GM23248 (cell line): ENCODE results near the gene POLA1.

ENCODE experiments used
- EZH2 ChIP-seq: fragments of 200-600 bp; sonication (generic); IDR thresholded peaks from 2 replicates; pipeline ENCODE4 v1.6.1; 2018; ENCODE audit warnings: antibody characterized with exemption, mild to moderate bottlenecking; ENCODE audit not compliant: insufficient read depth, poor library complexity, severe bottlenecking
- EZH2phosphoT487 ChIP-seq: fragments of 200-600 bp; sonication (generic); IDR thresholded peaks from 2 replicates; pipeline ENCODE4 v1.6.1; 2018; ENCODE audit warnings: antibody characterized with exemption, moderate library complexity, mild to moderate bottlenecking, low read depth; ENCODE audit not compliant: insufficient read depth

DNA sequence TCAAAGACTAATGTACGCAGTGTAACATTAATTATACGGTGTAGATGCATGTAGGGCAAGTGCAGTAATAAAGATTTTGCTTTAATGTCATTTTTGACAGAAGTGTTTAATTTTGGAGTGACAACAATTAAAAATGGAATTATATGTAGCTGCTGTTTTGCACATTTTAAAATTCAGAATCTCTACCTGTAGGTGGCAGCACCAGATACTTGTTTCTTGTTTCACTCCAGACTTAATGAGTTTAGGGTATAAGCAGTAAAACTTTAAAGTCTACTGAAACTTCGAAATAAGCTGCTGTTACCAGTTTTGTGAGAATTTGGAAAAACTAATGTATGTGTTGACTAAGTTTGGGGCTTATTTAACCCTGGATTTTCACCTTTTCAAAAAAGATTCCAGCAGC is 144.9 kb downstream of the POLA1 start:
- TF ChIP-seq EZH2phosphoT487 = no peak
- TF ChIP-seq EZH2 = no peak
